GM18907 (cell line): ENCODE results near the gene GNAT1.
"Not testable (repeated sequence)": the region's sequence is repeated elsewhere in the genome, so short reads cannot be mapped to it uniquely, and the experiment has no call there.

Source experiments
- ATAC-seq: cut with Tn5 transposase; IDR thresholded peaks from one replicate; pipeline ENCODE4 v1.9.1; 2021; ENCODE audit warnings: mild to moderate bottlenecking, moderate library complexity; ENCODE audit not compliant: unreplicated experiment

GNAT1 gene

DNA sequence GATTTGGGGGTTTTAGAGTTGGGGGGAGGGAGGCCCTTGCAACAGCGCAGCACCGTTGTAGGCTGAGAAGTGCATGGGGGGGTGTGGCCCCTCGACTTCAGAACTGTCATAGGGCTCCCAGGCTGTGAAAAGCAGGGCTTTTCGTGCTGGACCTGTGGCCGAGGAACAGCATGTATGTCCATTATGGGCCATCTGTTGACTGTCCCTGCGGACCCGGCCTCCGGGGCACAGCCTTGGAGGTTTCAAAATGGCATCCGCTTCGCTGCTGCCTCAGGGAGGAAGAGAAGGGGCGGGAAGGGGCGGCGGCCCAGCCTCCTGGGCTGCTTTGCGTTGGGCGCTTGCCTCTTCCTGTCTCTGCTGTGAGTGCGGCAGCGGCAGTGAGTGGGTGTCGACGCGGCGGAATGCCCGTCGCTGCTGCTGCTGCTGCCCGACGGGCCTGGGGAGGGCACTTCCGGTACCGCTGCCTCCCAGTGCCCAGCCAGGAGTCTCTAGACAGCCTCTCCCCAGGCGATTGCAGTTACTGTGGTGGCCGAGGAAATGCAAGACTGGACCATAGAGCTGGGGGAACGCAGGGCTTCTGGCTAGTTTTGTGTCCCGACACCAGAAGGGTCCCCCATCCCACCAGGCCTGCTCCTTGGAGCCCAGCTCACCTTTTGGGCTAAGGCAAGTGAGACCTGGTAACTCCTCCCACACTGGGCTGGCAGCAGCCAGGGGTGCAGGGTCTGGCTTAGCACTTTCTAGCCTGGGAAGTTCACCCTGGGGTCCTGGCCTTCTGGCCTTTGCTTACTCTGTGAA, 46.5 kb downstream of the GNAT1 start:
- peak; percentile 37 for ATAC-seq

DNA sequence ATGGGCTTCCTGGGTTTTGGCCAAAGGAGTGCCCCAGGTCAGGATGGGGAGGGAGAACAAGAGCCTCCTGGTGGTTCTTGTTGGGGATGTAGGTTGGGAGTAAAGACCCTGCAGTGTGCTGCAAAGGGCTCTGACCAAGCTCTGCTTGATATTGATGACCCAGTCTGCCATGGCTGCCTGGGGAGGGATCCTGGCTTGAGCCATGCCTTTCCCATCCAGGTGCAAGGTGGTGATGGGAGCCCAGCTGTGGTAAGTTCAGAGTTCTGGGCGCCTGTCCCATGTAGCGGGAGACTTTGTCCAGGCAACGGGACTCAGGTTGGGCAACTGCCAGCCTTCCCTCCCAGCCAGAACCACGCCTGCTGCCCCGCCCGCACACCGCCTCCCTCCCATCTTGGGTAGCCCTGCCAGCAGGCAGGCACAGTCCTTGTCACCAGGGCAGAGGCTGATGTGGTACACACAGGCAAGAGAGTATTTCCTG, 47.2 kb downstream of the GNAT1 start:
- ATAC-seq = no peak

- ATAC-seq = no peak
These were observed 48.2 kb downstream of the GNAT1 start for GRCh38 chr3:50239649-50240048.

DNA sequence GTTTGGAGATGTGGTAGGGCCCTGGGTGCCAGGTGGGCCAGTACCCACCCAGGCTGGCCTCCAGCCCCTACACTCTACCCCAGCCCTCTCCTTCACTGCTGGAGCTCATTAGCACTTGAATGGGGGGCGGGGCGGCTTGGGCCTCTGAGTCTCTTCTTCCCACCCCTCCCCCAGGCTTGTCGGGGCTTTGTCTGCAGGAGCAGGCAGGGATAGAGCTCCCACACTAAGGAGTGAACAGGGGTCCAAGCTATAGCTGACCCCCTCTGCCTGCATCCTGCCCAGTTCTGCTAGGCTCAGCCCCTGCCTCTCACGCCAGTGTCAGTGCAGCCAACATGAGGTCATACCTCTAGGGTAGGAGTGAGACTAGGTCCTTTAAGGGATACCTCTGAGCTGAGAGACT, 49.8 kb downstream of the GNAT1 start:
- no peak for ATAC-seq

DNA sequence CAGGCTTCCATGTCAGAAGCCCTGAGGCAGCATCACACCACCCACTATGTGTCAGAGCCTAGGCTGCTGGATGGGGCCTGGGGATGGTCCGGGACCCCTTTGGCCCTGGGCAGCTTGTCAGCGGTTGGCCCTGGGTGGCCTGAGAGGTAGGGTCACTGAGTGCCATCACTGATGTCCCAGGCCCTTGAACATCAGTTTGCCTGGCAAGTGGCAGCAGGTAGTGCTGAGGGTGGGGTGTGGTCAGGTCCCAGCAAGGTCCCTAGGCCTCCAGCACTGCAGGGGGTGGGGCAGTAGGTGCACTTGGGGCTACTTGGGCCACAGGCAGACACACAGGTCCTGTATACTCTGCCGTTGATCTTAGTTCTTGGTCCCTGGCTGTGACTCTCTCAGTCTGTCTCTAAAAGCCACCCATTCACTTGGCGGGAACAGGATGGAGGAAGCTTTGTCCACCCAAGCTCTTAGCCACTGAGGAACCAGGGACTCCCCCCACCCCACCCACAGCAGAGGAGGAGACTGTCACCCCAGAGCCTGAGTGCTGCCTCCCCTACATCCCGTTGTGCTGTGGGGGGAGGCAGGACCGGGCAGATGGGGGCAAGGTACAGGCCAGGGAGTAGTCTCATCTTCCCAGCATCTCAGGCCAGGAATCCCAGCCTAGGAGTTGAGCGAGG, 50.4 kb downstream of the GNAT1 start:
- no peak for ATAC-seq

- no peak for ATAC-seq
These were observed 51.0 kb downstream of the GNAT1 start for GRCh38 chr3:50242381-50242770.

DNA sequence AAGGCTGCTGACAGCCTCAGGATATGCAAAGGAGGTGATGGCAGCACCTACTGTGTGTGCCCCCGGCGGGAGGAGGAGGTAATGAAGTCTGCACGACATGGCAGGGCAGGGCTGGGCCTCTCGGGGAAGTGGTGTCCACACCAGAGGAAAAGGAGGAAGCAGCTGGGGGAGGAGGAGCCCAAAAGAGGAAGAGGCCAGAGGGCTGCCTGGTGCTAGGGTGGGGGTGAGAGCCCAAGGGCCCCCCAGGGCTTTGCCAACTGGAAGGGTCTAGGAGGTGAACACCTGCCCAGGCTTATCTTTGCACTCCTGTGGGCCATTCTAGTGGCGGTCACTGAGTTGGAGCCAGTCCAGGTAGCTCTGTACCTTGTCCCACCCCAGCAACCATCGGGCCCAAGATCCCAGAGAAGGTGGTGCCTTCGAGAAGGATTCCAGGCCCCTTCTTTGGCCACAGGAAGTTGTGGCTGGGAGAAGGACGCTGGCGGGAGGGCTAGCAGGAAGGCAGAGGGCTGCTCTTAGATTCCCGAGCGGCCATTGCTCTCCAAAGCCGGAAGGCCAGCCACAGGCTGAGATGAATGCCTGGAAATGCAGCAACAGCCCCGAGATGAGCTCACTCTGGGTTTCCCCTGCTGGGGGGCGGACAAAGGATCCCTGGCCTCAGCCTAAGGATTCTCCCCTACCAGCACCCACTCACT, 51.6 kb downstream of the GNAT1 start:
- no peak for ATAC-seq

DNA sequence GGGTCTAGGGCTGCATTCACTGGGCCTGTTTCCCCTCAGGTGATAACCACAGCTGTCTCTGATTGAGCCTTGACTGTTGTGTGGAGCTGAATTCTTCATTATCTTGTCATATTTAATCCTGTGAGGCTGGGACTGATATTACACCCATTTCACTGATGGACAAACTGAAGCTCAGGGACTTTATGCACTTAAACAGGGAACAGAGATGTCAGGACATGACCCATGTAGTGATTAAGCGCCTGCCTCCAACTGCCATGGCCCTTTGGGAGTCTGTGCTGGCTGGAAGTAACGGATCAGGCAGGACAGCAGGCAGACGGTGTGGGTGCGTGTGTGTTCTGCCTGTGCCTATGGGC, 52.1 kb downstream of the GNAT1 start:
- ATAC-seq = no peak

DNA sequence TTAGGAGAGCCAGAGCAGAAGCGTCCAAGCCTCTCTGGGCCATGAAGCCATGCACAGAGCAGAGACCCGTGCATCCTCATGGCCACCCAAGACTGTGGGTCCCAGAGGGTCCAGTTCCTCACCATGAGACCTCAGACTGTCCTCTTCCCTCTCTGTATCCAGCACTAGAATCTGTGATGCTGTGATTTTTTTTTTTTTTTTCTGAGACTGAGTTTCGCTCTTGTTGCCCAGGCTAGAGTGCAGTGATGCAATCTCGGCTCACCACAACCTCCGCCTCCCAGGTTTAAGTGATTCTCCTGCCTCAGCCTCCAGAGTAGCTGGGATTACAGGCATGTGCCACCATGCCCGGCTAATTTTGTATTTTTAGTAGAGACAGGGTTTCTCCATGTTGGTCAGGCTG, 53.4 kb downstream of the GNAT1 start:
- ATAC-seq = not testable (repeated sequence)

GRCh38 chr3:50245251-50245745, 53.9 kb downstream of the GNAT1 start:
- no peak for ATAC-seq

- peak; percentile 68 for ATAC-seq
These were observed 54.6 kb downstream of the GNAT1 start for GRCh38 chr3:50245831-50246516.

GRCh38 chr3:50246517-50246954, 55.1 kb downstream of the GNAT1 start:
- ATAC-seq = peak; percentile 37
